ENCODE data around the gene PALS1.

Gene PALS1

GRCh38 chr14:67241411-67242167 is at the start of gene PALS1:
PALS1 (plus strand) TSS chr14:67241435; CDS start chr14:67279171, 37,736 bp downstream.
- DNase-seq: peak in 1 of 2 experiments; percentile 84

GRCh38 chr14:67191768-67192290 is 49.4 kb upstream of the PALS1 start:
- DNase-seq: no peak

DNA sequence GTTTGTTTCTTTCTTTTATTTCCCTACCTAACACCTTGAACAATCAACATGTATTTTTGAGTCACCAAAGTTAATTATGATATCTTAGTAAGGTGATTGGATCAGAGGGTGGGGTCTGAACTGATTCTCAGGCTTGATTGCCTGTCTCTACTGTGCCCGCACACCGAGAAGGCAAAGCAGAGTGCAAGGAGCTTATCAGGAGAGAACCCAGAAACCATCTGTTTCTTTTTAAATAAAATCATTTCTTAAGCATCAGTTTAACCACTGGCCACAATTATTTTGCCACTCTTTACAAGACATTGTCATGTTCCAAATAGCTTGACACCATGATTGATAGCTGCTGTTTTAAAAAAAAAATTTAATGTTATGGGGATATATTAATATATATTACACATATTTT is 48.9 kb upstream of the PALS1 start:
- DNase-seq: no peak

GRCh38 chr14:67195279-67195678 is 46.0 kb upstream of the PALS1 start:
- no peak for DNase-seq

- DNase-seq: no peak
Measured at GRCh38 chr14:67199016-67199415, 42.2 kb upstream of the PALS1 start.

DNA sequence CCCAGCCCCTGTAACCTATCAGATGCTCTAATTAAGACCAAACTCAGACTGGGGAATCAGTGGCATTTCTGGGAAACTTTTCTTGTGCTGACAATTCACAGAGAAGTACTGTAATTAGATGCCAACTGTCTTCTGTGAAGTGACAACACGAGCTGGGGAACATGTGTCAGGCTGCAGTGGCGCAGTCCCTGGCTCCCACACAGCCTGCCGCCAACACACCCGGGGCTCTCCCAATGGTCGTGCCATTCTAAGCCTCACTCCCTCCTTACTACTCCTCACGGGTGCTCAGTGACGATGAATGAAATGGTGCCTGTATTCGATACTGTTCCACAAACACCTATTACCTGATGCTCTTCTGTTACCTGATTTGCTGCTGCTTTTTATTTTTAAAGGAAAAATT is 33.4 kb upstream of the PALS1 start:
- DNase-seq: no peak

DNA sequence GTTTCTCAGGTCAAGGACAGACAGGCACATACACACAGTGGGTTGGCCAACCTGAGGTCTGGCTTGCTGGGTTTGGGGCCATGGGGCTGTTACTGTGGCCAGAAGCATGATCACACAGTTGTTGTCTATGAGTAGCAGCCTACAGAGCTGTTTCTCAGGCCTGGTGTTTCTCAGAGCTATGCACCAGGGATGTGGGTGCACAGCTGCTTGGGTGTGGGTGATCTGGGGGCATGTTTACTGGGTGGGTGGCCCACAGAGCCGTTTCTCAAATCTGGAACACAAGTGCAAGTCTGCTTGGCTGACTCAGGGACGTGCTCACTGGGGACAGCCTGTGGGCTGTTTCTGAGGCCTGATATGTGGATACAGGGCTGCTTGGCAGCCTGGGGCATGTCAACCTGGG is 23.1 kb upstream of the PALS1 start:
- no peak for DNase-seq

GRCh38 chr14:67221248-67221981 is 19.8 kb upstream of the PALS1 start:
- DNase-seq: no peak

- DNase-seq: no peak
Measured at GRCh38 chr14:67221982-67222328, 19.3 kb upstream of the PALS1 start.

DNA sequence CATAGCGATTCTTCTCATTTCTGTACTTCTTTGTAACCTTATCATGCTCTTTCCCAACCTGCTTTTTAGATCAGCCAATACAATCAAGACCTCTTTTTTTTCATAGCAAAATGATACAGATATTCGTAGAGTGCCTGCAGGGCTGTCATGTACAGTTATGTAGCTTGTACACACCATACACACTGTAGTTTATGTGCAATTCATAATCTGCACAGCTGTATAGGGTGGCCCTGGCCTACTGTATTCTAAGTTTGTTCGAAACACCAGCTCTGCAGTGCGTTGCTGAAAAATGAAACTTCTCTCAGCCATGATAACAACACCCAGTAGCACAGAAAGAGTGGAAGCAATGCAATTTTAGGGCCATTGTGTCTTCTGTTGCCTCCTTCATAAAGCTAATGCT is 15.7 kb upstream of the PALS1 start:
- no peak for DNase-seq

DNA sequence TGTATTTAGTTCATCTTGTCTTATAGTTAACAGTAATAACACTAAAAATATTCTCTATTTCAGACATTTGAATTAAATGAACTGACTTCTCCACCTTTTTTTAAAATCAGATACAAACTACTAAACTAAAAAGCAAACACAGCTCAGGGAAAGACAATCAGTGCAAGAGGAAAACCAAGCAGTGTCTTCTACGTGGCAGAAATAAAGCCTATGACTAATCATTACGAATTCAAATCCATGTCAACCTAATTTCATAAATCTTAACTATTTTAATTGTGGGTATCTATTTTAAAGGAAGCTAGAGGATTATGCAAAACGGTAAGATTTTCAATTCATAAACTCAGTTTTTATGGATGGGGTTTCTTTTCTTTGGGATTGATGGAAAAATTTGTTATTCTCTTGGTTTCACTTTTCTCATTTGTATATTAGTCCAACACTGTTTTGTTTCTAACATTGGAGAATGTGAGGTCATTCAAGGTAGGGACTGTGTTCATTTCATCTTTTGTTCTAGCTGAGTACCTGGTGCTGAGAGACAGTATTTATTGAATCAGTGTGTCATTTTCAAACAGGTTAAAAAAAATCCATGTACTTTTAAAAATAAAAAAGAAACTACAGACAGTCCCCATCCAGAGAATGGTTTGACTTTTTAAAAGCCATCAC is 12.8 kb upstream of the PALS1 start:
- no peak for DNase-seq

GRCh38 chr14:67232066-67232465 is 9.2 kb upstream of the PALS1 start:
- DNase-seq: no peak

- no peak for DNase-seq
Measured at GRCh38 chr14:67232621-67233020, 8.6 kb upstream of the PALS1 start.

DNA sequence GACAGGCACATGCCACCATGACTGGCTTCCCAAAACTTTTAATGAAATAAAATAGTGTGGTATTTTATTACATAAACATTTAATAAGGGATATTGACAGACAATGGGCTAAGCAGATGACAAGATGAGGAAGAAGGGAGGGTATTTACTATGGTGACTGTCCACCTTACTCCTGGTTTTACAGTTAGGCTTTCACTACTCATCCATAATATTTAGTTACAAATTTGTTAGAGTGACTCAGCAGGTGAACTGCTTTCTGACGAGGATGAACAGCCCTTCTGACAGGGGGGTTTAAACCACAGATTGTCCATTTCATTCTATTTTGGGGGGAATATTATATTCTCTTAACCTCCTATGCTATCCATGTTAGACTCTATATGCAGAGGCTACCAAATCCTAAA is 3.6 kb upstream of the PALS1 start:
- DNase-seq: no peak

- no peak for DNase-seq
Measured at GRCh38 chr14:67239582-67239981, 1.7 kb upstream of the PALS1 start.

GRCh38 chr14:67240168-67240932 is 885 bp upstream of the PALS1 start:
- DNase-seq: peak in 1 of 2 experiments; percentile 54

DNA sequence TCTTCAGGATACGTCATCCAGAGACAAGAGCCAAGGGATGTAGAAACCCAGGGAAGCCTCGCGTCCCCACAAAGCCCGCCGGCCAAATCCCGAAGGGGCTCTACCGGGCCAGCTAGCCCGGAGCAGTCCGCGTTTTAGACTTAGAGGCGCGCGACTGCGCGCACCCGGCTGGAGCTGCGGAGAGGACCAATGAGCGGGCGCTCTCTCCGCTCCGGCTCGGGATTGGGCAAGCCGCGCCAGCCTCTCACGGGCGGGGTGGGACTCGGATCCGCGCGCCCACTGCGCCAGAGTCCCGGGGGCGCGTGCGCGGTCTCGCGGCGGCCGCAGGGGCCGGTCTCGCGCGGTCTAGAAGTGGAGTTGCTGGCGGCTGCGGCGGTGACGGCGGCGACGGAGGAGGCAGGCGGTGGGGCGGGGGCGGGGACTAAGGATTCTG is 241 bp upstream of the PALS1 start:
- peak; percentile 91 to 98 for DNase-seq

GRCh38 chr14:67242168-67242420 is 859 bp downstream of the PALS1 start:
- DNase-seq: no peak

- no peak for DNase-seq
Measured at GRCh38 chr14:67245104-67245503, 3.9 kb downstream of the PALS1 start.

GRCh38 chr14:67251573-67252226 is 10.5 kb downstream of the PALS1 start:
- DNase-seq: no peak

GRCh38 chr14:67253076-67253635 is 11.9 kb downstream of the PALS1 start:
- no peak for DNase-seq

DNA sequence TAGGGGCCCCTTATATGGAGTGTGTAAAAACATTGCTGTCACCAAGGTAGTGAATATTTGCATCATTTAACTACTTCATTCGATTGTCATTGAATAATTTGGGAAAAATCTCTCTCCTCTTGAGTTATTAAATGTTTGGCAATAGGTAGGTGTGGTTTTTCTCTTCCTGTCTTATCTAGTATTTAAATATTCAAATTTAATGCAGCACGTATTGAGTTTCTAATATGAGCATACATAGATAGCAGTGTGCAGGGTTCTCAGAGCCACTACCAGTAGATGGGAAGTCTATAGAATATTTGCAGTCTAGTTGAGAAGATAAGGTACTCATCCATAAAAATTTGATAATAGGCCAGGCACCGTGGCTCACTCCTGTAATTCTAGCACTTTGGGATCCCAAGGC is 16.7 kb downstream of the PALS1 start:
- peak; percentile 11 to 50 for DNase-seq
